GM12892 (cell line): ENCODE data around the gene ARHGAP36.

ENCODE experiments used
- POLR2A ChIP-seq: IDR thresholded peaks from 2 replicates; pipeline ENCODE4 v1.6.1; 2011; ENCODE audit warnings: low read depth, low read length, control low read depth
- POLR2AphosphoS5 ChIP-seq: IDR thresholded peaks from 2 replicates; pipeline ENCODE4 v1.6.1; 2011; ENCODE audit warnings: low read depth, low read length, control low read depth

DNA sequence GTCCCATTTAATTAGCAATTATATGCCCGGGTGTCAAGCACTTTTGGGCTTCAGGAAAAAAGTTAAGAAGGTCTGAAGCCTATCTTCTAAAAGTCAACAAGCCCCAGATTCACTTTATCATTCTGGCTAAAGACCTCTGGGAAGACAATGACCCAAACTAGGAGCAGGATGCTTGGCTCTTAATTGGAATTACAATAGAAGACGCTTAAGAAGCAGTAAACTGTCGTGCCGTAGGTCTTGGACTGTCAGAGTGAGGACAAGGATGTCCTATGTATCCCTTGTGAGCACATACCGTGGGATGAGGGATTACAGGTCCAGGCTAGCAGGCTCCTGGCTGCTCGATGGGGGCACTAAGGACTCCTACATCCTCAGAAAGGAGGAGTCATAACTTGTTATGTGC, 3.2 kb upstream of the ARHGAP36 start:
- no peak for TF ChIP-seq POLR2A
- no peak for TF ChIP-seq POLR2AphosphoS5
